Lung (tissue), 12 donors: ENCODE measurements around the gene TMPRSS2. TPM values are rescaled to one million over a fixed set of nuclear protein-coding genes. Genes with fewer than 3 reads are reported as not detected.

Source experiments
- ATAC-seq: fragments of 200-7000 bp; cut with Tn5 transposase; one replicate; pipeline ENCODE4 v1.9.1; 2020; ENCODE audit warnings: moderate number of reproducible peaks; ENCODE audit not compliant: insufficient read depth, low FRiP score
- DNase-seq, 3 donors: peaks; one replicate each; pipeline ENCODE4 v3.0.0-alpha.2; 2013 to 2017
- H3K27ac ChIP-seq, 2 donors: one replicate each; pipeline ENCODE4 v1.5.1; 2013; ENCODE audit warnings: mild to moderate bottlenecking in 2 of 2, moderate library complexity in 2 of 2, control low read depth in 1 of 2, inconsistent platforms in 1 of 2, low read depth in 1 of 2, low read length in 1 of 2
- H3K27me3 ChIP-seq, 3 donors: one replicate each; pipeline ENCODE4 v1.5.1; 2013; ENCODE audit warnings: low read length in 2 of 3; ENCODE audit not compliant: control insufficient read depth in 3 of 3, insufficient read depth in 3 of 3
- H3K36me3 ChIP-seq, 4 donors: one replicate each; pipeline ENCODE4 v1.5.1; 2013; ENCODE audit warnings: low read length in 4 of 4, mild to moderate bottlenecking in 1 of 4, moderate library complexity in 1 of 4; ENCODE audit not compliant: control insufficient read depth in 4 of 4, insufficient read depth in 4 of 4
- H3K4me1 ChIP-seq, 5 donors: one replicate each; pipeline ENCODE4 v1.5.1; 2013; ENCODE audit warnings: low read length in 5 of 5, mild to moderate bottlenecking in 2 of 5, moderate library complexity in 1 of 5; ENCODE audit not compliant: control insufficient read depth in 5 of 5, insufficient read depth in 5 of 5
- H3K4me3 ChIP-seq: one replicate; pipeline ENCODE4 v1.5.1; 2013; ENCODE audit warnings: mild to moderate bottlenecking, control low read depth, moderate library complexity
- H3K9ac ChIP-seq, 2 donors: one replicate each; pipeline ENCODE4 v1.5.1; 2013; ENCODE audit warnings: low read length in 2 of 2, control low read depth in 1 of 2; ENCODE audit not compliant: insufficient read depth in 1 of 2
- H3K9me3 ChIP-seq, 4 donors: one replicate each; pipeline ENCODE4 v1.5.1; 2013; ENCODE audit warnings: low read length in 3 of 4, mild to moderate bottlenecking in 1 of 4, moderate library complexity in 1 of 4; ENCODE audit not compliant: control insufficient read depth in 4 of 4, insufficient read depth in 3 of 4
- CTCF ChIP-seq: IDR thresholded peaks from 2 replicates; pipeline ENCODE4 v1.5.1; 2012; ENCODE audit warnings: mild to moderate bottlenecking; ENCODE audit errors: control extremely low read depth, extremely low read depth
- WGBS, 2 donors: extraction: QIAGEN DNeasy Blood & Tissue Kit; methylation state at CpG; one replicate each; pipeline ENCODE4 v1.1.7; 2013; 5-methylcytosine and 5-hydroxymethylcytosine counted together
- polyA plus RNA-seq, 2 donors: library from polyadenylated mRNA; stranded (reverse); fragments of 200-250 nt; gene quantifications; one replicate each; pipeline ENCODE4 v1.2.1, GENCODE V29; 2013
- total RNA-seq, 2 donors: library from RNA; depleted of rRNA in 1 of 2; stranded (reverse); fragments of >200 nt in 1 of 2; gene quantifications; one replicate each; pipeline ENCODE4 v1.2.1, GENCODE V29; 2014 to 2021
- donor health status: control.
- donor health status: control.
- donor health status: Bipolar disorder and iron deficiency.
- donor health status: healthy.
- donor health status: DM: yes; HTN: yes; CAD: no.

The TMPRSS2 gene
- total and polyA plus RNA-seq, 4 donors: 46.2 to 130 (median 72.2) TPM

DNA sequence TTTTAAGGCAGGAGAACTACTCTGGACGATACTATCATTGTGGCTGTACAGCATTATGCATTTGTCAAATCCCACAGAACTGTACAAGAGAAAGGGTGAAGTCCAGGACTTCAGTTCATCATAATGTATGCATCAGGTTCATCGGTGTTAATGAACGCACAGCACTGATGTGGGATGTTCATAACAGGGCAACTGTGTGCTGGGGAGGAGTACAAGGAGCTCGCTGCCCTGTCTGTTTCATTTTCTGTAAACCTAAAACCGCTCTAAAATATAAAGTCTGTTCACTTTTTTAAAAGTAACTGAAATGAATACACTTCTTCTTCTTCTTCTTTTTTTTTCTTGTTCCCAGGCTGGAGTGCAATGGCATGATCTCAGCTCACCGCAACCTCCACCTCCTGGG, 25.0 kb downstream of the TMPRSS2 start:
- DNase-seq (no peak), ATAC-seq (no peak)
- Histone ChIP-seq H3K9me3 (no peaks in the 10 kb centered on the region), H3K4me1 (peaks cover 0 to 6% (median 4%) of the 10 kb centered on the region in 5 donors), H3K36me3 (peaks cover 0 to 2% (median 0%) of the 10 kb centered on the region in 4 donors), H3K4me3 (no peak overlapping the region), H3K27me3 (no peaks in the 10 kb centered on the region), H3K27ac (no peak overlapping the region), H3K9ac (no peak overlapping the region)
- no peak for TF ChIP-seq CTCF
- 89 to 98% methylated on average over 6 of the region's 6 CpGs for WGBS, 2 donors

DNA sequence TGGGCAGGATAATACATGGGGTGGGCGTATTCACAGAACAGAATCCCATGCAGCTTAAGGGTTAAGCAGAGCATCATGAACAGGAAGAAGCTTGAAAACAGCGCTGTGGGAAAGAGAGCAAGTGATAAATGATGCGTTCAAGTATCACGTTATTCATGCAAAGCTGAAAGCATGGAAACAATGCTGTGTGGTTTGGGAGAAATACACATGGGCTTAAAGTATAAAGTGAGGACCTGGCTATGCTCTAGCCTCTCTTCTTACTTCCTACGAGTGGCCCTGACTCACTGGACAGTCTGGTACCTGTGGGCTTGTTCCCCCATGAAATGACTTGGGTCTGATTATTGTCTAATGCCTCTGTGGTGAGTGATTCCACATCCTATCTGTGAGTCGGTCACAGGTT, 25.7 kb downstream of the TMPRSS2 start:
- WGBS, 2 donors: 37 to 41% methylated on average over 6 of the region's 6 CpGs
- Histone ChIP-seq H3K36me3 (no peaks in the 10 kb centered on the region), H3K9me3 (no peaks in the 10 kb centered on the region), H3K27ac (no peak overlapping the region), H3K4me3 (no peak overlapping the region), H3K27me3 (no peaks in the 10 kb centered on the region), H3K4me1 (peaks cover 0 to 11% (median 5%) of the 10 kb centered on the region in 5 donors), H3K9ac (no peak overlapping the region)
- no peak for TF ChIP-seq CTCF
- no peak for ATAC-seq
- no peak for DNase-seq

GRCh38 chr21:41481191-41481590, 26.8 kb downstream of the TMPRSS2 start:
- ATAC-seq (no peak), DNase-seq (no peak)
- Histone ChIP-seq H3K4me1 (peaks cover 0 to 11% (median 4%) of the 10 kb centered on the region in 5 donors), H3K36me3 (no peaks in the 10 kb centered on the region), H3K9ac (no peak overlapping the region), H3K27me3 (no peaks in the 10 kb centered on the region), H3K9me3 (no peaks in the 10 kb centered on the region), H3K27ac (no peak overlapping the region), H3K4me3 (no peak overlapping the region)
- WGBS, 2 donors: 77 to 87% methylated on average over 8 of the region's 8 CpGs
- TF ChIP-seq CTCF: no peak

DNA sequence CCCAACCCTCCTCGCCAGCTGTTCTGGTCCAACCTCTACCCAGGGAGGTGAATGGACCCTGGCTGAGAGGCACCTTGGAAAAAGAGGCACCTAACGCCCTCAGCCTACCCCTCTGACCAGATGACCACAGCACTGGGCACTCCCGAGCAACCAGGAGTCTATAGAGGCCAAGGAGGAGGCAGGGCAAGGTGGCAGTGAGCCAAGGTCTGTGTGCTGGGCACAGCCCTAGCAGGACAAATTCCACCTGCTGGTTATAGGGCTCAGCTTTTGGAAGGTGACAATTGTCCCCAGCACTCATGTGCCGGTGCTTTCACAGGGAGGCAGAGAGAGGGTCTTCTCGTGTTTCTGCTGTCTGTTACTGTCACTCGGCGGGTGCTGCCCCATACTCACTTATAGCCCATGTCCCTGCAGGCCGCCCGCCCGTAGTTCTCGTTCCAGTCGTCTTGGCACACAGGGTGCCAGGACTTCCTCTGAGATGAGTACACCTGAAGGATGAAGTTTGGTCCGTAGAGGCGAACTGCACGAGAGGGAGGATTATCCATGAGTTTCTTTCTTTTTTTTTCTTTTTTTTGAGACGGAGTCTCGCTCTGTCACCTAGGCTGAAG, 27.8 kb downstream of the TMPRSS2 start:
- Histone ChIP-seq H3K4me1 (peaks cover 0 to 11% (median 4%) of the 10 kb centered on the region in 5 donors), H3K36me3 (no peaks in the 10 kb centered on the region), H3K9ac (no peak overlapping the region), H3K4me3 (no peak overlapping the region), H3K27me3 (no peaks in the 10 kb centered on the region), H3K9me3 (no peaks in the 10 kb centered on the region), H3K27ac (peak overlapping the region in 1 of 2 donors; percentile 48)
- WGBS, 2 donors: 84 to 88% methylated on average over 17 of the region's 17 CpGs
- ATAC-seq: no peak
- TF ChIP-seq CTCF: no peak
- DNase-seq: no peak
